HG03025 (cell line): ENCODE measurements around the gene ATG10.

Experiments used
- ATAC-seq: cut with Tn5 transposase; IDR thresholded peaks from one replicate; pipeline ENCODE4 v1.9.1; 2021; ENCODE audit warnings: mild to moderate bottlenecking, moderate library complexity; ENCODE audit not compliant: unreplicated experiment, low FRiP score

ATG10 gene

GRCh38 chr5:82297711-82298110 is 325.9 kb downstream of the ATG10 start:
- ATAC-seq: no peak

GRCh38 chr5:82298668-82299067 is 326.8 kb downstream of the ATG10 start:
- ATAC-seq: no peak

GRCh38 chr5:82301190-82301589 is 329.4 kb downstream of the ATG10 start:
- no peak for ATAC-seq
